Fibroblast of lung (primary cell): Measurements from ENCODE around the gene INPP5A. TPM values are rescaled to one million over a fixed set of nuclear protein-coding genes. Genes with fewer than 3 reads are reported as not detected.

Source experiments
- DNase-seq, 2 donors: peaks; one replicate each; pipeline versions ENCODE4 v3.0.0 to v3.0.0-alpha.2; 2010; ENCODE audit warnings: low read depth in 2 of 2
- H2AFZ ChIP-seq: 2 replicates; pipeline ENCODE4 v1.5.1; 2012; ENCODE audit warnings: low read length, control low read depth, inconsistent platforms
- H3K27ac ChIP-seq: 2 replicates; pipeline ENCODE4 v1.5.1; 2011; ENCODE audit warnings: low read length, control low read depth; ENCODE audit not compliant: insufficient read depth
- H3K27me3 ChIP-seq: 2 replicates; pipeline ENCODE4 v1.5.1; 2011; ENCODE audit warnings: mild to moderate bottlenecking, low read length; ENCODE audit not compliant: control insufficient read depth, insufficient read depth
- H3K36me3 ChIP-seq: 2 replicates; pipeline ENCODE4 v1.5.1; 2011; ENCODE audit warnings: low read length; ENCODE audit not compliant: control insufficient read depth, insufficient read depth
- H3K4me1 ChIP-seq: 2 replicates; pipeline ENCODE4 v1.5.1; 2011; ENCODE audit warnings: low read length; ENCODE audit not compliant: control insufficient read depth, insufficient read depth; ENCODE audit errors: extremely low read depth
- H3K4me2 ChIP-seq: 2 replicates; pipeline ENCODE4 v1.5.1; 2011; ENCODE audit warnings: low read length, control low read depth; ENCODE audit not compliant: insufficient read depth; ENCODE audit errors: extremely low read depth
- H3K4me3 ChIP-seq, 4 experiments: fragments of 200-600 bp in 1 of 4; sonication (generic) in 1 of 4; replicated peaks in 1 of 4; 2 replicates each; pipeline ENCODE4 v1.5.1; 2011 to 2016; ENCODE audit warnings: low read length in 4 of 4, low read depth in 3 of 4, mild to moderate bottlenecking in 3 of 4, control low read depth in 2 of 4, inconsistent platforms in 1 of 4, mixed read lengths in 1 of 4; ENCODE audit not compliant: insufficient read depth in 1 of 4; ENCODE audit errors: control extremely low read depth in 1 of 4
- H3K79me2 ChIP-seq: 2 replicates; pipeline ENCODE4 v1.5.1; 2012; ENCODE audit warnings: mild to moderate bottlenecking, low read length, inconsistent platforms; ENCODE audit not compliant: control insufficient read depth, insufficient read depth
- H3K9ac ChIP-seq: 2 replicates; pipeline ENCODE4 v1.5.1; 2011; ENCODE audit warnings: mild to moderate bottlenecking, low read length, control low read depth; ENCODE audit not compliant: insufficient read depth
- H3K9me3 ChIP-seq: 2 replicates; pipeline ENCODE4 v1.5.1; 2012; ENCODE audit warnings: low read depth, low read length; ENCODE audit not compliant: control insufficient read depth, insufficient read depth
- H4K20me1 ChIP-seq: 2 replicates; pipeline ENCODE4 v1.5.1; 2011; ENCODE audit warnings: low read length; ENCODE audit not compliant: control insufficient read depth, insufficient read depth; ENCODE audit errors: extremely low read depth
- CTCF ChIP-seq, 2 donors: IDR thresholded peaks in 1 of 2; conservative IDR thresholded peaks in 1 of 2; 1 replicate in 1 of 2; 2 replicates in 1 of 2; pipeline ENCODE4 v1.5.1; 2011 to 2012; ENCODE audit warnings: low read length in 2 of 2, control low read depth in 1 of 2, inconsistent platforms in 1 of 2, low read depth in 1 of 2, mild to moderate bottlenecking in 1 of 2
- EZH2 ChIP-seq: IDR thresholded peaks from 2 replicates; pipeline ENCODE4 v1.5.1; 2012; ENCODE audit warnings: low read length, control low read depth, mild to moderate bottlenecking; ENCODE audit errors: missing control alignments
- polyA plus RNA-seq, 2 donors: library from polyadenylated mRNA; depleted of rRNA in 1 of 2; stranded (reverse) in 1 of 2; unstranded in 1 of 2; fragments of >200 nt; gene quantifications; 2 replicates each; pipeline ENCODE4 v1.2.1, GENCODE V29; 2011 to 2012; ENCODE audit warnings: missing spikeins in 1 of 2
- total RNA-seq: library from RNA; depleted of rRNA; stranded (reverse); fragments of >200 nt; gene quantifications from 2 replicates; pipeline ENCODE4 v1.2.1, GENCODE V29; 2014

Gene INPP5A
- total and polyA plus RNA-seq, 2 donors (not counting 1 experiment from before 2014, with no cell fraction given) = 24.6 to 39.9 TPM

DNA sequence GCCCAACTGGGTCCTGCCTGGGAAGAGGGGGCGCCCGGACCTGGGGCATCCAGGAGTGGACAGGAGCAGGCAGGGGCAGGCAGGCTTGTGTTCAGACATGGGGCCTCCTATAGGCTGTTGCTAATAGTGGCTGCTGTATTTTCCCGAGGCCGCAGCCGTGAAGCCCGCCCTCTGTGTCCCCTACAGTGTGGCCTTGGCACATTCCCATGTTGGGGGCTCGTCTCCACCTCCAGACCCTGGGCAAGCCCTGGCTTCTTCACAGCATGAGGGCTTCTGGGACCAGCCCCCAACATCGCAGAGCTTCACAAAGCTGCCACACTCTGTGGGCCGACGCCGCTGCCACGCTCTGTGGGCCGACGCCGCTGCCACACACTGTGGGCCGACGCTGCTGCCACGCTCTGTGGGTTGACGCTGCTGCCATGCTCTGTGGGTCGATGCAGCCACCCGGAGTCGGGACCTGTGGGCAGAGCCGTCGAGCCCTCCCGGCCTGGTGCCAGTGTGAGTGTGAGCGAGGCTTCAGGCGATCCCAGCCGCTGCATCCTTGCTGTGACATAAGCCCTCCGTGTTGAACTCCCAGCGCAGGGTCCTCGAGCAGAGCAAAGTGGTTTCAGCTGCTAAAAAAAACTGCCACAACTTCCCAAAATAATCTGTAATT lies 109.0 kb downstream of the INPP5A start:
- Histone ChIP-seq H3K79me2 (no peaks in the 10 kb centered on the region), H3K36me3 (no peaks in the 10 kb centered on the region), H2AFZ (no peak overlapping the region), H3K4me3 (no peak overlapping the region), H3K27ac (no peak overlapping the region), H4K20me1 (no peaks in the 10 kb centered on the region), H3K4me1 (no peaks in the 10 kb centered on the region), H3K27me3 (no peaks in the 10 kb centered on the region), H3K9ac (no peak overlapping the region), H3K4me2 (no peak overlapping the region), H3K9me3 (no peaks in the 10 kb centered on the region)
- DNase-seq = no peak
- TF ChIP-seq EZH2 (no peak), CTCF (conservative IDR thresholded peaks at IDR 0.05 in 1 of 2, IDR thresholded peaks at IDR 0.05 in 1 of 2; ENCODE audit: low read depth in 1 of 2, low read length in 2 of 2) (no peak)

DNA sequence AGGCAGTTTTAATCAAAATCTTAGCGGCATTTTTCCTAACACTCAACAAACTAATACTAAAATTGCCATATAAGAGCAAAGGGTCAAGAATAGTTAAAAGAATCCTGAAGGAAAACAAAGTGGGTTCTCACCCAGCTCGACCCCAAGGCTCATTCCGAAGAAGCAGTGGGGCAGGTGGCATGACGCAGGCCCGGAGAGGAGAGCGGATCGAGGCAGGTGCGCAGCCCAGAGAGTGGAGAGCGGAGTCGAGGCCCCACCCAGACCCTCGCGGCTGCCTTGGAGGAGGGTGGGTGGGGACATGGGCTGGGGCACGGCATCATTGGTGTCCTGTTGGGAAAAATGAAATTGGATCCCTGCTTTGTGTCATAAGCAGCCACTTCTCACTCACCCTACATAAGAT lies 109.8 kb downstream of the INPP5A start:
- H3K36me3 ChIP-seq = no peaks in the 10 kb centered on the region
- no peaks in the 10 kb centered on the region for H3K4me1 ChIP-seq
- DNase-seq = no peak
- TF ChIP-seq CTCF (conservative IDR thresholded peaks at IDR 0.05 in 1 of 2, IDR thresholded peaks at IDR 0.05 in 1 of 2; ENCODE audit: low read depth in 1 of 2, low read length in 2 of 2) (no peak), EZH2 (no peak)
- no peak overlapping the region for H3K4me2 ChIP-seq
- H3K79me2 ChIP-seq = no peaks in the 10 kb centered on the region
- no peak overlapping the region for H3K9ac ChIP-seq
- no peaks in the 10 kb centered on the region for H3K9me3 ChIP-seq
- H2AFZ ChIP-seq = no peak overlapping the region
- H3K4me3 ChIP-seq = no peak overlapping the region
- H3K27ac ChIP-seq = no peak overlapping the region
- H4K20me1 ChIP-seq = no peaks in the 10 kb centered on the region
- H3K27me3 ChIP-seq = no peaks in the 10 kb centered on the region

GRCh38 chr10:132648072-132648850 lies 110.7 kb downstream of the INPP5A start:
- H3K27me3 ChIP-seq = no peaks in the 10 kb centered on the region
- no peak overlapping the region for H3K4me2 ChIP-seq
- peaks cover 1% of the 10 kb centered on the region for H3K36me3 ChIP-seq
- H3K27ac ChIP-seq = no peak overlapping the region
- no peaks in the 10 kb centered on the region for H3K4me1 ChIP-seq
- H2AFZ ChIP-seq = no peak overlapping the region
- no peaks in the 10 kb centered on the region for H4K20me1 ChIP-seq
- no peak for TF ChIP-seq CTCF (conservative IDR thresholded peaks at IDR 0.05 in 1 of 2, IDR thresholded peaks at IDR 0.05 in 1 of 2; ENCODE audit: low read depth in 1 of 2, low read length in 2 of 2)
- no peak for TF ChIP-seq EZH2
- no peak for DNase-seq
- no peak overlapping the region for H3K4me3 ChIP-seq
- H3K9me3 ChIP-seq = no peaks in the 10 kb centered on the region
- no peaks in the 10 kb centered on the region for H3K79me2 ChIP-seq
- H3K9ac ChIP-seq = no peak overlapping the region
